ENCODE results near the gene ATG13.

ATG13 gene

DNA sequence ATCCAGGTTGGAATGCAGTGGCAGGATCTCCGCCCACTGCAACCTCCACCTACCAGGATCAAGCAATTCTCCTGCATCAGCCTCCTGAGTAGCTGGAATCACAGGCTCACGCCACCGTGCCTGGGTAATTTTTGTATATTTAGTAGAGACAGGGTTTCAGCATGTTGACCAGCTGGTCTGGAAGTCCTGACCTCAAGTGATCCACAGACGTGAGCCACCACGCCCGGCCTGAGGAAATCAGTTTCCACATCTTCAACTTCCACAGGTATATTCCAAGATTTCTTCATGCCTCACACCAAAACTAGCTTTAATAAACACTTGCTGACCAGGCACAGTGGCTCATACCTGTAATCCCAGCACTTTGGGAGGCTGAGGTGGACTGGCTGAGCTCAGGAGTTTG, 8.0 kb upstream of the ATG13 start:
- DNase-seq: no peak

DNA sequence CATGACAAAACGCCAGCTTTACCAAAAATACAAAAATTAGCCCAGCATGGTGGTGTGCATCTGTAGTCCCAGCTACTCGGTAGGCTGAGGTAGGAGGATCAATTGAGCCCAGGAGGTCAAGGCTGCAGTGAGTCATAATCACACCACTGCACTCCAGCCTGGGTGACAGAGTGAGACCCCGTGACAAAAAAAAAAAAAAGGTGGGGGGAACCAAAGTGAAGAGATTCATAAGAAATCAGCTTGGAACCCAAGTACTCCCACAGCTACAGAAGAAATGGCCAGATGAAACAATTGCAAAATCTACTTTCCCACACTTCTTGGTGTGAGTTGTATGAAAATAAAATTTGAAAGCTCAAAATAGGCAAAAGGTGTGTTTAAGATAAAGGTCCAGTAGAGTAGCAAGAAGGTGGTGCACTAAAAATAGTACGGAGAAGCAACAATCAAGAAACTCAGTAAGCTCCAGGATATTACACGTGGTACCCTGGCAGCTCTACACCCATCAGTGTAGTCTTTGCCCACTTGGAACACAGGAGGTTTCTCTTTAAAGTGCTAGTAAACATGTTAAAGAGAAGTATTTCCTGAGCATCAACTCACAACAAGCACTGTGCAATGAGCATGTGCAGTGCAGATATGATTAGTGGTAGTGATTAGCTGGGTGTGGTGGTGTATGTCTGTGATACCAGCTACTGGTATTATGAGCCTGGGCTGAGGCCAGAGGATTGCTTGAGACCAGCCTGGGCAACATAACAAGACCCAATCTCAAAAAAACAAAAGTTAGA, 5.6 kb upstream of the ATG13 start:
- no peak for DNase-seq

- no peak for DNase-seq
Measured at GRCh38 chr11:46612326-46612725, 5.0 kb upstream of the ATG13 start.

DNA sequence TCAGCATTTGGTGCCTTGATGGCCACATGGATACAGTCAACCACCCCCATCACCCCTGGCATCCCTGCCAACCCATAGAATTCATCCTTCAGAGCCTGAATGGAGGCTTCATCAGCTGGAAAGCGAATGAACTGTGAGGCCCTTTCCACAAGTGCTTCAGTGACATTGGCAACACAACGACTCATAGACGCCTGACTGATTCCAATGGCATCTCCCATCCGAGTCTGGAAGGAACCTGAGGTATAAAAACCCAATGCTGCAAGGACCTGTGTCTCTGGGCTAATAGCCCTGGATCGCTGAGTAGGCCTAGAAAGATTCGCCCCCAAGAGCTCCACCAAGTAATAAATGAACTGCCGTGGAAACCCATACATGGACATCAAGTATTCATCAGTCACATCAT, 1.6 kb upstream of the ATG13 start:
- no peak for DNase-seq

DNA sequence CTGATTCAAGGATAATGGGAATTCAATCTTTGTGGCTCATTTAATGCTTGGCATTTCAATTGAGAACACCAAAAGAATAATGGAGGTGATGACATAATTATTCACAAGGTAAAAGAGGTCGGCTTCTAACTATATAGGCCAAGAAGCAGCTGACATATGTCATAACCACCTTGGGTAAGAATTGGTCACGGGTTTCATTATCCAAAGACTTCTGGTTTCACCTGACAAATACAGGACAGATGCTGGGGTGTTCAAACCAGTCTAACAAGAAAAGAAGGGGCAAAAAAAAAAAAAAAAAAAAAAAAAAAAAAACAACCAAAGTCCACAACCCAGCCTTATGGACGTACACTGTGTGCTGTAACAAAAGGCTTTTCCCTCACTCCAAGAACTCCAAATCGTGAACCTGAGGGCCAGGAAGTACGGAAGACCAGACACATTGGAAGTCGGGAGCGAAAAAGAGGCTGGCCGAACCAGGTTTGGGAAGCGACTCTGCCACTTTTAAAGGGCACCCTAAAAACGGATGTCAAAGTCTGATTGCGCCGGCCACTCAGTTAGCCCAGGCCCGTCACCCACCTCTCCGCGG, 711 bp upstream of the ATG13 start:
- no peak for DNase-seq

DNA sequence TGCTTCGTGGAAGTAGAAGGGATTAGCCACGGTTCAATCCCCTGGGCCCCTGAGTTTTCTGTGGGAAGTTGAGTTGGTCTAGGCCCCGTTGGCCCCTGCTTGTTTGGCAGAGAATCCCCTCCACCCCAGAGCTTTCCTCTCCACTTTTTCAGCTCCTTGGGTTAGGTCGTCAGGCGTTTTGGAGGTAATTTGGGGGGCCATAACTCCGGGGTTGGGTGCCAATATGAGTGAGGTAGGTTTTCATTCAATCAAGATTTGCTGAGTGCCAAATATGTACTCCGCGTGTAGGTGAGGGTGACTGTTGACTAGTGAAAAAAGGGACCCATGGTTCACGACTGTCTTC, 590 bp downstream of the ATG13 start:
- DNase-seq: no peak

GRCh38 chr11:46618837-46619236, 1.5 kb downstream of the ATG13 start:
- DNase-seq: no peak

DNA sequence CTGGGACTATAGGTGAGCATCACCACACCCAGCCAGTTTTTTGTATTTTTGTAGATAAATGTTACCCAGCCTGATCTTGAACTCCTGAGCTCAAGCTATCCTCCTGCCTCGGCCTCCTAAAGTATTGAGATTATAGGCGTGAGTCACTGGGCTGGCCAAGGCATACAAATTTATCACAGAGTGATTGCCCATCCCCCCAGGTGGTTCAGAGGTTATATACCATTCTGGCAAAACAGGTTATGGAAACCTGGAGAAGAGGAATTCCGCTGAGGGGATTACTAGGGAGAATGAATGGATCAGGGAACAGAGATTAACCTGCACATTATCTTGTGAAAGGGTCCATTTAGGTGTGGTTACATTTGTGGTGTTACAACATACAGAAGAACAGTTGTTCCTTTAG, 8.1 kb downstream of the ATG13 start:
- DNase-seq: no peak

- no peak for DNase-seq
Measured at GRCh38 chr11:46628961-46629360, 11.6 kb downstream of the ATG13 start.

DNA sequence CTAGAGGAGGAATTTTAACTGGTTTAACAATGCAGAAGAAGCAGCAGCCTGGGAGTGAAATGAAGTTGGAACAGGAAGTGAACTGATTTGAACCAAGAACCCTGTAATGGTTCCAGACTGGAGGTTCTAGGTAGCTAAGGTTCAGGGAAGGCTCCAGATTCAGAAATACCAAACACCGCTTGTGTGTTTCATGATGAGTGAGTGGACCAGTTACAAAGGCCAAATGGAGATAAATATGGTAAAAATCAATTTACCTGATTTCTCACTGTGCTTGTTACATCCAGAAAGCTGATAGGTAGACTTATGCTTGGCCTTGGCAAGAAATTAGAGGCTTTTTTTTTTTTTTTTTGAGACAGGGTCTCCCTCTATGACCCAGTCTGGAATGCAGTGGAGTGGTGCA, 12.9 kb downstream of the ATG13 start:
- DNase-seq: no peak

DNA sequence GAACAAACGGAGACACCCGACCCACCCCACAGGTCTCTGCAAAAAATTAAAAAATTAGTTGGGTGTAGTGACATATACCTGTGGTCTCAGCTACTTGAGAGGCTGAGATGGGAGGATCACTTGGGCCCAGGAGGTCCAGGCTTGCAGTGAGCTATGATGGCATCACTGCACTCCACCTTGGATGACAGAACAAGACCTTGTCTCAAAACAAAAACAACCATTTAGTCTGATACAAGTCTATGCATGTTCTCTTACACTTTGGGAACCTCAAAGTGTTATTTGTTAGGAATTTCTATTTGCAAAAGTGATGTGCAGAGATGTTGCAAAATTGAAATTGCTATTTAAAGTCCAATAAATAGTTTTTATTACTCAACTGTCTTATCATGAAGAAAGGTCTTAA, 14.3 kb downstream of the ATG13 start:
- DNase-seq: no peak

- DNase-seq: no peak
Measured at GRCh38 chr11:46632502-46632901, 15.1 kb downstream of the ATG13 start.

GRCh38 chr11:46633291-46634217, 16.2 kb downstream of the ATG13 start:
- DNase-seq: no peak

DNA sequence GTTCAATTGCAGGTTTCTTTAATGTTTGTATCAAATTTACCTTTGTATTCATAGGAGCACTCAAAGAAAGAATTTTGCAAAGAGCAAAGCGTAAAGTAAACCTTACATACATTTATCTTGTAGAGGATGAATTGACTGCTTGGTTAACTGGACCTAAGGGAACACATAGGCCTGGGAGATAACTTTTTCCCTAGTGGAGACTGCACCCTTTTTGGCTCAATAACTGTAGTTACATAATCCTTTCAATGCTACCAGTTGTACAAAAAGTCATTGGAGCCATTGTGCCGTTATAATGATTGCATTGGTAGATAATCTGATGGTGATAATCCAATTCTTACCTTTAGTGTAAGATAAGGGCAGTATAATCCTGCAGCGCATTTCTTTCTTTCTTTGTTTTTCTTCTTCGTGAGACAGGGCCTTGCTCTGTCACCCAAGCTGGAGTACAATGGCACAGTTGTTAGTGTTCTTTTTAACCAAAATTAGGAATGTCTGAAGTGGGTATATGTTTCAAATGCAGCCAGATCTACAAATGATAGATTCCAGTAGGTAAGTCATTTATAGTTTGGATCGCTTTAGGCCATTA, 18.3 kb downstream of the ATG13 start:
- no peak for DNase-seq

DNA sequence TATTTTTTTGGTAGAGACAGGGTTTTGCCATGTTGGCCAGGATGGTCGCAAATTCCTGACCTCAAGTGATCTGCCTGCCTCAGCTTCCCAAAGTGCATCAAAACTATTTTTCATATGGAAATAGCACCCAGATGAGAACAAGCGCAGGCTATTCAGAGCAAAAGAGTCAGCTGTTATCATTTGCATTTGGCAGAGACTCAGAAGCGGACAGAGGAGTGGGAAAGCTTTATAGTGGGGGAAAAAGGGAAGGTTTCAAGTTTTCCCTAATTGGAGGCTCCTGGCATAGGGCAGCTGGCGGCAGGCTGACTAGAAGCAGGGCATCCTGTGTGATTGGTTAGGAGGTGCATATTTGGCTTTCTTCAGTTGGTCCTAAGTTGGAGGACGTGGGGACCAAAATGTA, 20.2 kb downstream of the ATG13 start:
- no peak for DNase-seq

GRCh38 chr11:46639197-46639839, 22.0 kb downstream of the ATG13 start:
- no peak for DNase-seq

DNA sequence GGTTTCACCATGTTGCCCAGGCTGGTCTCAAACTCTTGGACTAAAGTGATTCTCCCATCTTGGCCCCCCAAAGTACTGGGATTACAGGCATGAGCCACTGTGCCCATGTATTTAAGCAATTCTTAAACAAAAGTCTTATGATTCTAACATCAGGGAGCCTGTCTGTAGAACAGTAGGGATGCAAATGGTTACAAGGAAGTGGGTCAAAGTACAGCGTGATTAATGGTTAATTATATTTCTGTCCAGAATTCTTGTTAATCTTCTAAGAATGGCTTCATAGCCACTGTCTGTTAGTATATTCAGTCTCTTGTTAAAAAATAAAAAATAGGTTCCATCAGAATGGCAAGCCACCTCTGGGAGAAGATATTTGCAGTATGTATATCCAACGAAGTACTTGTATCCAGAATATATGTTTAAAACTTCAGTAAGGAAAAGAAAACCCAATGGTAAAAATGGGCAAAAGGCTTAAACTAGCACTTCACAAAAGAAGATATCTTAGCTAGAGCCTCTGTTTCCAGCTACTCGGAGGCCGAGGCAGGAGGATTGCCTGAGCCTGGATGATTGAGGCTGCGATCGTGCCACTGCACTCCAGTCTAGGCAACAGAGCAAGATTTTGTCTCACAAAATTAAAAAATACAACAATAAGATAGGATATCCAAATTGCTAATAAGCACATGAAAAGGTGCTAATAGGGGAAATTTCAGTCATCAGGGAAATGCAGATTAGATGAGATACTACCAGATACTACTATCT, 22.9 kb downstream of the ATG13 start:
- DNase-seq: no peak

DNA sequence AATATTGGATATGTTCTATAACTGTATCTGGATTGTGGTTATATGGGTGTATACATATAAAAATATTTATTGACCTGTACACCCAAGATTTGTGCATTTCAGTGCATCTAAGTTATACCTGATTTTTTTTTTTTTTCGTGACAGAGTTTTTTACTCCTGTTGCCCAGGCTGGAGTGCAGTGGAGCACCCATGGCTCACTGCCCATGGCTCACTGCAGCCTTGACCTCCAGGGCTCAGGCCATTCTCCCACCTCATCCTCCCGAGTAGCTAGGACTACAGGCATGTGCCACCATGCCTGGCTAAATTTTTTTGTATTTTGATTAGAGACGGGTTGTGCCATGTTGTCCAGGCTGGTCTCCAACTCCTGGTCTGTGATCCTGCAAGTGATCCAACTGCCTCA, 24.3 kb downstream of the ATG13 start:
- no peak for DNase-seq

GRCh38 chr11:46642627-46643335, 25.4 kb downstream of the ATG13 start:
- no peak for DNase-seq

DNA sequence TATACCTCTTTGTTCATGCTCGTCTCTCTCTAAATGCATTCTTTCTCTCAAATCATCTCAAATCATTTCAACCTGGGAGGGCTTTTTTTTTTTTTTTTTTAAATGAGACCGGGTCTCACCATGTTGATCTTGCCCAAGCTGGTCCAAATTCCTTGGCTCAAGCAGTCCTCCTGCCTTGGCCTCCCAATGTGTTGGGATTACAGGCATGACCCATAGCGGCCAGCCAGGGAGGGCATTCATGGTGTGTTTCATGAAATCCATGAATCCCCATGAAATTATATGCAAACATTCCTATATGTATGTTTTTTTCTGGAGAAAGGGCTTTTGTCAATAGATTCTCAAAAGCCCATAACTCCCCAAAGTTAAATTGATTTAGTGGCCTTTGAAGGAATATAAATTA, 26.2 kb downstream of the ATG13 start:
- no peak for DNase-seq

DNA sequence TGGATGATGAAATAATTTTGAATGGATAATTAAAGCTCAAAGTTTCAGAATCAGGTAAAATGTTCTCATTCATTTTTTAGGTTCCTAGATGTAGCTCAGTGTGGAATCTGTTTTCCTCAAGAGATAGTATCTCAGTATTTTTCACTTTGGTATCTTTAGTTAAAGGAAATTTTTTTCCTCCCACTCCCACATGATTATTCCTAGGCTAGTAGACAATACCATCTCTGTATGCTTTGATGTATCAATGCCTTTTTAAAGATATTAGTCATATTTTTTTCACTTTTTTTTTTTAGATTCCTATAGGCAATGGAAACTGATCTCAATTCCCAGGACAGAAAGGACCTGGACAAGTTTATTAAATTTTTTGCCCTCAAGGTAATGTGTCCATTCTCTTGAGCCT, 26.6 kb downstream of the ATG13 start:
- DNase-seq: no peak
